Dermis microvascular lymphatic vessel endothelial cell (primary cell): ENCODE measurements around the gene MTUS2. TPM values are rescaled to one million over a fixed set of nuclear protein-coding genes. Genes with fewer than 3 reads are reported as not detected.

Experiments
- DNase-seq, 2 donors: peaks; one replicate each; pipeline versions ENCODE4 v3.0.0 to v3.0.0-alpha.2; 2010; ENCODE audit warnings: low read depth in 2 of 2
- total RNA-seq: library from RNA; depleted of rRNA; stranded (reverse); fragments of >200 nt; gene quantifications from 2 replicates; pipeline ENCODE4 v1.2.1, GENCODE V29; 2014

Gene MTUS2
- total RNA-seq, 1 donor from 2014 or later, result not detected

GRCh38 chr13:29021717-29022116 lies 201.6 kb downstream of the MTUS2 start:
- no peak for DNase-seq

- DNase-seq, result no peak
Measured at GRCh38 chr13:29022410-29022809, 202.3 kb downstream of the MTUS2 start.

DNA sequence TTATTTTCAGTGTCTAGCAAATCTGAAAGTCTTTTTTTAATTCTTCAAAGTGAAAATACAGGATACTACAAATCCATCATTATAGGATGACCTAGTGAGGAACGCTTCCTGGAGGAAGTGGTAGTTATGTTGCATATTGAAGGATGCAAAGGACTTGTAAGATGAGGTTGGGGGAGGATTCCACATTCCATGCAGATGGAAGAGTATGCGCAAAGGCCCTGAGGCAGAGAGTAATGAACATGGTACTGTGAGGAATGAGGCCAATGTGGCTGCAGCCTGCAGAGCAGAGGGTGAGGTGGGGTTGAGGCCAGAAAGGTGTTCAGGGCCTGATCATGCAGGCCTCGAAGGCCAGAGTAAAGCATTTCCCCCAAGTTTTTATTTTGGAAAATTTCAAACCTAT lies 202.8 kb downstream of the MTUS2 start:
- DNase-seq, result no peak

DNA sequence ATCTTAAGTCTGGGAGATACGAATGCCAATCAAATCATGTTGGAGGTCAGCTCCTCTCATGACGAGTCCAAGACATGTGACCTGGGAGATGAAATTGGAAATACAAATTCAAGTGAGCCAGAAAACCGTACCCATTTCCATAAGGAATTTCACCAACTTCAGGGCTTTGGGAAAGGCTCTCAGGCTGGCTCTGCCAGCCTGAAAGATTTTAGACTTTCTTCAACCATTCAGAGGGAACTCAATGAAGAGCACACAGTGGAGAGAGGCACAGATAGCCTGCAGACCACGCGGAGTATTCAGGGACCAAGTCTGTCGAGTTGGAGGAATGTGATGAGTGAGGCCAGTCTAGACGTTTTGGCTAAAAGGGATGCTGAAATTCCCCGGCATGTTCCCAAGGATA lies 204.6 kb downstream of the MTUS2 start:
- no peak for DNase-seq

GRCh38 chr13:29028868-29029267 lies 208.7 kb downstream of the MTUS2 start:
- DNase-seq, result no peak

- no peak for DNase-seq
Measured at GRCh38 chr13:29038700-29039099, 218.6 kb downstream of the MTUS2 start.

GRCh38 chr13:29039212-29039611 lies 219.1 kb downstream of the MTUS2 start:
- DNase-seq, result no peak

DNA sequence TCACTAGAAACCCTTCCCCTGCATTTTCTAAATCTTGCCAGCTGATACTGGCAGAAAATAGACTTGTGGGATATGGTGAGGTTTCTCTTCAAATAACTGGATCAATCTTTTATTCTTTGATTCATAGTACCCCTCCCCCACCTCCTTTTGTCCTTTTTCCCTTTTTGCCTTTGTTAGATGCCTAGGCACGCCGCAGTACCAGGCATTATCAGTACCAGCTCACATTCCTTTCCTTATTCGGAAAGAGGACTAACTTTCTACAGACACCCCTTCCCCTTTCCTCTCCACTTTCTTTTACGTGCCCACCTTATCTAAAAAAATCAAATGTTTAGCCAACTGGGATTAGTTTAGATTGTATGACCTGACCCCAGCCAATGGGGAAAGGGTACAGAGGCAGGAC lies 226.4 kb downstream of the MTUS2 start:
- no peak for DNase-seq

GRCh38 chr13:29049524-29049923 lies 229.4 kb downstream of the MTUS2 start:
- DNase-seq, result no peak

- no peak for DNase-seq
Measured at GRCh38 chr13:29050719-29051118, 230.6 kb downstream of the MTUS2 start.

DNA sequence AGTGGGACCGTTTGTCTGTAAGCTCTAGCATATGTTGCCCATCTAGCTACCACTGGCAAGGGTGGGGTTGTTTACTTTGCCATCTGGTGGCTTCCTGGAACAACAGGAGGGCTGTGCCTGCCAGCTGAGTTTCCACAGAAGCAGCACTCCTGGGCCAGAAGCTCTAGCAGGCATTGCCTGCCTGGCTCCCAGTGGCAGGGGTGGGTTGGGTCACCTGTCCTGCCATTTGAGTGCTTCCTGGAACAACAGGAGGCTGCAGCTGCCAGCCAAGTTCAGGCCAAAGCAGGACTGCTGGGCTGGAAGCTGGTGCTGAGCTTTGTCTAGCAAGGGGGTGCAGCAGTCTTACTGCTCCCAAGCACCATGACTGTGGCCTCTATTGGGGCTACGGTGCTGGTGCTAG lies 239.7 kb downstream of the MTUS2 start:
- no peak for DNase-seq

GRCh38 chr13:29065142-29065541 lies 245.0 kb downstream of the MTUS2 start:
- no peak for DNase-seq

DNA sequence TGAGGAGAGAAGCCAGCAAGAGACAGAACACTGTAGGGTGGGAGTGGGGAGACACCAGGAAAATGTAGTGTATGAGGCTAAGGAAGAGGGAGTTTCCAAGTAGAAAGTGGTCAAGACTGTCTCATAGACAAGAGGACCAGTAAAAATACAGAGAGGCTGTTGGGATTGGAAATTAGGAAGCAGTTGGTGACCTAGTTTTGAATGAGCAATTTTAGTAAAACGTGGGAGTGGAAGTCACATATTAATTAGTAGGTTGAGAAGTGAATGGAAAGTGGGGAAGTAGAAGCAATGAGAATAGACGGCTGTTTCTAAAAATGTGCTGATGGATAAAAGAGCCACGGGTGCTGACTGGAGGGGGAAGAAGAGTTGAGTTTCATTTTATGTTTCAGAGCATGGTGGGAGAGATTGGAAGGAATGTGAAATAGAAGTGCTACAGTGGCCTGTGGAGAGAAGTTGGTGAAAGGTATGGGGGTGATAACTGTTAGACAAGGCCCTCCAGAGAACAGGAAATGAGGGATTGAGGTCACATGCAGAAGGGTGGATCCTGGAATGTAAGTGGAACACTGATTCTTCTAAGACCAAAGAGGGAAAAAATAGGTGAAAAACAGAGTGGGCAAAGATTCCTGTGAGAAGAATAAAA lies 247.3 kb downstream of the MTUS2 start:
- DNase-seq, result no peak

DNA sequence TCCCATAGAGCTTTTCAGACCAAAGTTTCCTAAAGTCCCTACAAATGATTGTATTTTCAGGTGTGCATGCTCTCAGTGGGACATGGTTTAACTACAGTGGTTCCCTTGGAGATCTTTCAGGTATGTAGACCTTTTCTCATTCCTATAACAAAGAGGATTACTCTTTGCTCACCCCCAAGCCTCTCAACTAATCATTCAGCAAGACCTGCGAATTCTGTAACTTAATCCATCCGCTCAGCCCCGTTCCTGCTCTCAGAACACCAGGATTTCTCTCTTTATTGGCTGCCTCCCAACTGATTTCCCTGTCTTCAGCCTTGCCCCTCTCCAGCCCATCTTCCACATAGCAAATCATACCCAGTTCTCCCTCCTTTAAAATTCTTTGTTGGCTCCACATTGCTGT lies 253.6 kb downstream of the MTUS2 start:
- no peak for DNase-seq

- DNase-seq, result no peak
Measured at GRCh38 chr13:29077051-29077813, 257.1 kb downstream of the MTUS2 start.

DNA sequence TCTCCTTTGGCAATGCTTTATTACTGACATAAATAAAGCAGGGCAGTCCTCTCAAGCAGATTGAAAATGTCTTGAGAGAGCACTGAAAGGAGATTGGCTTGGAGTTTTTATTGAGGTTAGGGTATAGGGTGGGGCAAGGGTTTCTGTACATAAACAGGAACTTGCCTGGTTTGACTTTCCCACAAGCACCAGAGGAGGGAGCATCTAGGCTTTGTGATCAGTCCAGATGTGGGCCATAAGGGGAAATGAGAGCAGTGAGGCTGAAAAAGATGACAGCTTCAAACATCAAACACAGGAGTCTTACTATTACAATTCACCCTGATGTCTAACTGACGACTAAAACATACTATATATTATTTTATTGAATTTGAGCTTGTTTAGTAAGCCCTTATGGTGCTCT lies 260.9 kb downstream of the MTUS2 start:
- DNase-seq, result no peak

DNA sequence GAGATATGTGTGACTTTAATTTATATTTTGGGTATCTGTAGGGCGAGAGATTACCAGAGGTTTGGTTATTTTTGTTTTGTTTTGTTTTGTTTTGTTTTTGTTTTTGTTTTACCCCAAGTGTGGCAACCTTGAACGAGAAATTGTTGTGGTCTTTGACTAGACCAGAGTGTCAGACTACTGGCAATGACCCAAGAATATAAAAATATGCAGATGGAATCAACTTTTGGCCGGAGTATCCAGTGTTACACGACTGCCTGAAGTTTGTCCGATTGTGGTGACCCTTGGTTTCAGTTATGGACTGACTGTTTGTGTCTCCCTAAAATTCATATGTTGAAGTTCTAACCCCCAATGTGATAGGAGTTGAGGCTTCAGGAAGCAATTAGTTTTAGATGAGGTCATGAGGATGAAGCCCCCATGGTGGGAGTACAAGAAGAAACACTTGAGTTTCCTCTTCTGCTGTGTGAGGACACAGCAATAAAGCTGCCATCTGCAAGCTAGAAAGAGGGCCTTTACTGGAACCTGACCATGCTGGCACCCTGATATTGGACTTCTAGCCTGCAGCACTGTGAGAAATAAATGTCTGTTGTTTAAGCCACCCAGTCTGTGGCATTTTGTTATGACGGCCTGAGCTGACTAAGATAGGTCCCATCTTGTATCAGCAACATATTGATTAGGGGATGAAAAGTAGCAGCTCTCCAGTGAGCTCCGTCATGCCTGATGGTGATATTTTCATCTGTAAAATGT lies 261.7 kb downstream of the MTUS2 start:
- no peak for DNase-seq

DNA sequence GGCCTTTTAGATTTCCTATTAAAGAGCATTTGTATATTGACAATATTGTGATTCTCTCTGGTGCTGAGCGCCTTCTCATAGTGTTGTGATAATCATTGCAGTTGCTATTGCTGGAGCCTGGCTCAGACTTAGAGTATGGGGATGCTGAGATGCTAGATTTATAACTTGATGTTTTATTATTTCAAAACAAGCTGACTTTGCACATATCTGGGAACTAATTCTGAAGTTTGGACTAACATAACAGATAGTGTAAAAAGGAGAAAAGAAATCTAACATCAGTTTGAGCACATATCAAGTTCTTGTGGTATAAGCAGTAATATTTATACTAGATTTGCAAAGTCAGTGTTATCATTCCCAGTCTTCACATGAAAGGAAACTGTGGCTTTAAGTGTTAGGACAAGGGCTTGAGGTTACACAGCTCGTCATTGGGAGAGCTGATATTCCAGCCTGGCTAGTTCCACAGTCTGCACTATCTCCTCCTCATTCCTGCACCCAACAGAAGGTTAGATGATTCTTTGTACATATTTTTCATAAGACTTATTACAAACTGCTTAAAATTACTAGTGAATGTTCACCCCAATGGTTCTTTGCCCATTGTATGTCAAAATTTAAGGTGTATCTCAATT lies 279.8 kb downstream of the MTUS2 start:
- no peak for DNase-seq

DNA sequence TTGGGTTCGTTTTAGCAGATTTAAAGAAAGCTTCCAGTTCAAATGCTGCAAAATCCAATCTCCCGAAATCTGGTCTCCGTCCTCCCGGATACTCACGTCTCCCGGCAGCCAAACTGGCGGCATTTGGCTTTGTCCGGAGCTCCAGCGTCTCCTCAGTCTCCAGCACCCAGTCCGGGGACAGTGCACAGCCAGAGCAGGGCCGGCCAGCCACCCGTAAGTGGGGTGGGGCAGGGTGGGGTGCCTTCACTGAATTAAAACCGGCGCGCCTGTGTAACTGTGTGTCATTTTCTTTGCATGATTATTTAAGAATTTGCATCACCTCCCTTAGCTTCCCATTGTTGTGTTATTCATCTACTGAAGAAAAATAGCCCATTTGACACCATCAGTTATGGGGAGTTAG lies 280.6 kb downstream of the MTUS2 start:
- no peak for DNase-seq

- DNase-seq, result no peak
Measured at GRCh38 chr13:29101409-29101808, 281.3 kb downstream of the MTUS2 start.

GRCh38 chr13:29101905-29102304 lies 281.8 kb downstream of the MTUS2 start:
- DNase-seq, result no peak
